ENCODE data around the gene MTCP1.

Gene MTCP1, protein sequence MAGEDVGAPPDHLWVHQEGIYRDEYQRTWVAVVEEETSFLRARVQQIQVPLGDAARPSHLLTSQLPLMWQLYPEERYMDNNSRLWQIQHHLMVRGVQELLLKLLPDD

DNA sequence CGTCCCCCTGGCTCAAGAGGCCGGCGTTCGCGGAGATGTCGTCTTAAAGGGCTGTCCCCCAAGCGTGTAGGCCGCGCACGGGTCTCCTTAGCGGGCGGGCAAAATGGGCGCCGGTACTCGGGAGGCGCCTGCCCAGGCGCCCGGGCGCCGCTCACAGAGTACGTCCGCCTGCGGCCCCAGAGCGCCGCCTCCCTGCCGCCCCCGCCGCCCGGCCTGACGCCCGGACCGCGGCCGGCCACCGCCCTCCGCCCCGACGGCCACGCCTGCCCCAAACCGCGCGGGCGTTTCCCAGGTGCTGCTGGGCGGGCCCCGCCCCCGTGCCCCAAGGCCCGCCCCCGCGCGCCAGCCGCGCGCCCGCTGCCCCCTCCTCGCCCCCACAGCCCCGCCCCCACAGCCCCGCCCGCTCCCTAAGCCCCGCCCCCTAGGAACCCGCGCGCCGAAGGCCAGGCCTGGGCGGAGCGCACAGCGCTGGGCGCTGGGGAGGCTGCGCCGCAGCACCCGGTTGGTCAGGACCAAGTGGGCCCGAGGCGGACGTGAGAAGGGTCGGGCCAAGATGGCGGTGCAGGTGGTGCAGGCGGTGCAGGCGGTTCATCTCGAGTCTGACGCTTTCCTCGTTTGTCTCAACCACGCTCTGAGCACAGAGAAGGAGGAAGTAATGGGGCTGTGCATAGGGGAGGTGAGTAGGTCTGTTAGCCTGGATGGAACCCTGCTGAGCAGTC, at the start of gene MTCP1, which contains the start of the genes BRCC3 and CMC4:
Gene MTCP1 (minus strand): TSS at position 162 of the 719 bp plus-strand sequence. CDS start 5,126 bp downstream, outside the sequence.
Gene BRCC3 (plus strand): TSS at position 534 of the 719 bp plus-strand sequence. CDS start 20 bp downstream, at position 554.
Gene CMC4 (minus strand): TSS at position 162 of the 719 bp plus-strand sequence. CDS start 7,113 bp downstream, outside the sequence.
- DNase-seq (ENCODE audit: low spot score): peak; percentile 95

DNA sequence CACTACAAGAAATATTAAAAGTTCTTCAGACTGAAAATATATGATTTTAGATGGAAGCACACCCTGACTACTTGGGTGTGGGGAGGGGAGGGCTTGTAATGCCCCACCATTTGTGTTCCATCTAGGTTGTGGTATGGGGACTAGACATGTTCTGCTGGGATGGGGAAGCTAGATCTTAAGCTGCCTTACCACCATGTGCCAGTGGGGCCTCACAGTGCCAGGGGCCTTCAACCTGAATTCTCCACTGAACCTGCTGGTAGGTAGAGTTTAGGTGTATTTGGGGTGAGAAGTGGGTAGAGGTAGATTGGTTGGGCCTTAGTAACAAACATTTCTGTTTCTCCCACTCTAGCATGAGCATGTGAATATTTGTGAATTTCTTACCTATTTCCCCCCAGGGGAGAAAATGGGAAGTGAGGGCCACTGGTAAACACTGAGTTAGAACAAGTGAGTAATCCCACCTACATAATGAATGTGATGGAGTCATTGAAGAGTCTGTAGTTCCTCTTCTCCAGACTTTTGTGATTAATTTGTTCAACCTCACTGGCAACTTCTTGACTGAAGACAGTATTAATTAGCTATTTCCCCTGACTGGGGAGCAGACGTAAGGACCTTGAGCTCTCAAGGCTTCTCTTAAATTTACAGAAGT, 44.4 kb upstream of the MTCP1 start:
- no peak for DNase-seq (ENCODE audit: low spot score)

DNA sequence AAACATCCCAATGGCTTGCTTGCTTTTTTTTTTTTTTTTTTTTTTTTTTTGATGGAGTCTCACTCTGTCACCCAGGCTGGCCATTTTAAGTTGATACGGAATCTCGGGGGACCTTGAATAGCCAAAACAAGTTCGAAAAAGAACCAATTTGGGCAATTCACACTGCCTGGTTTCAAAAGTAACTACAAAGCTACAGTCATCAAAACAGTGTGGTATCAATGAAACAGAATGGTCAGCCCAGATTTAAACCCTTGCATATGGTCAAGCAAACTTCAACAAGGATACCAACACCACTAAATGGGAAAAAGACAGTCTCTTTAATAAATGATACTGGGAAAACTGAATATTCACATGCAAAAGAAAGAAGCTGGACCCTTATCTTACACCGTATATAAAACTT, 42.2 kb upstream of the MTCP1 start:
- DNase-seq (ENCODE audit: low spot score): no peak

DNA sequence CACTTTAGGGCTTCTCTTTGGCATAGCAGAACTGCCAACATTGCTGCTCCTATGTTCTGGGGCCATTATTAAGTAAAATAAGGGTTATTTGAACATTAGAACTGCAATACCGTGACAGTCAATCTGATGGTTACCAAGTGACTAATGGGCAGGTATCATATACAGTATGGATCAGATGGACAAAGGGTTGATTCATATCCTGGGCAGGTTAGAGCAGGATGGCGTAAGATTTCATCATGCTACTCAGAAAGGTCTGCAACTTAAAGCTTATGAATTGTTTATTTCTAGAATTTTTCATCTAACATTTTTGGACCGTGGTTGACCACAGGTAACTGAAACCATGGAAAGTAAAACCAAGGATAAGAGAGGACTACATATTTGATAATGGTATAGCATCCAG, 41.2 kb upstream of the MTCP1 start:
- DNase-seq (ENCODE audit: low spot score): no peak

DNA sequence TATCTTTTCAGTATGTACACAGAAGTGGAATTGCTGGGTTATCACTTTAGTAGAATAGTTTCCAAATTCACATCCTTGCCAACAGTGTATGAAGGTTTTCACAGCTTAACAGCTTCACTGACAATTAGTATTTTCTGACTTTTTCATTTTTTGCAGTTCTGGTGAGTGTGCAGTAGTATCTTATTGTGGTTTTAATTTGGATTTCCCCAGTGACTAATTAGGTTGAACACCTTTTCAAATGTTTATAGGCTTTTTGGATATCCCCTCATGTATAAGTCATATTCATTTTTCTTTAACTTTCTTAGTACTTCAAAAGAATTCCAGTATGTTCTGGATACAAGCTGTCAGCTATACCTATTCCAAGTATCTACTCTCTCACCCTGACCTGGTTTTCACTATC, 37.5 kb upstream of the MTCP1 start:
- DNase-seq (ENCODE audit: low spot score): no peak

DNA sequence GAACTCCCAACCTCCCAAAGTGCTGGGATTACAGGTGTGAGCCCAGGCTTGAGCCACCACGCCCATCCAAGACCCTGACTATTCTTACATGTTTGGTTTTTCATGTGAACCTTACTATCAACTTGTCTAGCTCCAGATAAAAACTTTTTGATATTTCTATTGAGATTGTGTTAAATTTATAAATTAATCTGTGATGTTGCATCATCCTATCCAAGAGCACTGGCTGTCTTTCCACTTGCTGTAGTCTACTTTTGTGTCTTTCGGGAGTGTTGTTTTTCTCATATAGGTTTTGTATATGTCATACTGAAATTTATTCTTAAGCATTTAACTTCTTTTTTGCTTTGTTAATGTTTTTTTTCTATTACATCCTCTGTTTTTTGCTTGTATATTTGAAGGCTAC, 35.0 kb upstream of the MTCP1 start:
- DNase-seq (ENCODE audit: low spot score): no peak

DNA sequence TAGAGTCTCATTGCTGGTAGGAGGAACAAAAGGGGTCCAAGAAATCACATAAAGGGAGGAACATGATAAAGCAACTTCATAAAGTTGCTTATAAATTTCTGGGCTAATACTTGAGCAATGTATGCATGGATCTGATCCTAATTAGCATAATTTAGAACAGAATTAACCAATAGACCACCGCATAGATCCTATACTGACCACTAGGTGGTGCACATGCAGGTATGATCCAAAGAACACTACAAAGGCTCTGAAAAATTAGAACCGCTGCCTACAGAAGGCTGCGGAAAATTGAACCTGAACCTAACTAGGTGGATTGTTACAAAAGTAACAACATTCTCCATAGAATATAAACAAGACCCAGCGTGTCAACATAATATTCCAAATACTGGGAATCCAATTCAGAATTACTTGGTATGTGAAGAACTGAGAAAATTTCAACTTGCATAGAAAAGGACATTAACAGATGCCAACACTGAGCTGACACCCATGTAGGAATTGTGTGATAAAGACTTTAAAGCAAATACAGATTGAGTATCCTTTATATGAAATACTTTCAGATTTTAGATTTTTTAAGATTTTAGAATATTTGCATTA, 23.6 kb upstream of the MTCP1 start:
- DNase-seq (ENCODE audit: low spot score): peak; percentile 30

DNA sequence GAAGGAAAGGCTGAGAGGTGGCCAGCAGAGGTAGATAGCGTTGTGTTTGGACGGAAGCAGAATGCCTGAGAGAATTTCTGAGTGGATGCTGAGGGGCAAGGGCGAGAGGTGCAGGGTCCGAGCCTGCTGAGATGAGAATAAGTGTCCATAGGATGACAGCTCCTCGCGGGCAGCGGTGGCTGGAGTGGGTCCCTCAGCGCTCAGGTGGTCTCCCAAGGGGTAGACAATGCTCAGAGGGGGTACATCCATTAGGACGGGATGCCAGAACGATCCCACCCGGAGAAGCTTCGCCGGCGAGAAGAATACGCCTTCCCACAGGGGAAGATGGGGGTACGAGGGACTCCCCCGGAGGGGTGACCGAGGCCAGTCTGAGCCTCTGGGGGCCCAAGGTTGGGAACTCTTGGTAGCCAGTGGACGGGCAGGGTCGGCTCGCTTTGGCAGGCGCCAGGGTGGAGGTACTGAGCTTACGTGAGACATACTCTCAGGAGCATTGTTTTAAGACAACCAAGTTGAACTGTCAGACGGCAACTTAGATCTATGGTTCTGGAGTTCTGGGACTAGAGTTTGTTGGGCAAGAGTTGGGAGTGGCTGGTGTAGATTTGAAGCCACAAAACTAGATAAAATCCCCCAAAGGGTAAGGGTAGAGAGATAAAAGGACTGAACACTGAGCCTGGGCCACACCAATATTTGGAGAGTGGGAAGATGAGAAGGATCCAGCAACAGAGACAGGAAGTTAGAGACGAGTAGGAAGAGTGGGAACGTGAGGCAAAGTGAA, 16.2 kb upstream of the MTCP1 start:
- no peak for DNase-seq (ENCODE audit: low spot score)

DNA sequence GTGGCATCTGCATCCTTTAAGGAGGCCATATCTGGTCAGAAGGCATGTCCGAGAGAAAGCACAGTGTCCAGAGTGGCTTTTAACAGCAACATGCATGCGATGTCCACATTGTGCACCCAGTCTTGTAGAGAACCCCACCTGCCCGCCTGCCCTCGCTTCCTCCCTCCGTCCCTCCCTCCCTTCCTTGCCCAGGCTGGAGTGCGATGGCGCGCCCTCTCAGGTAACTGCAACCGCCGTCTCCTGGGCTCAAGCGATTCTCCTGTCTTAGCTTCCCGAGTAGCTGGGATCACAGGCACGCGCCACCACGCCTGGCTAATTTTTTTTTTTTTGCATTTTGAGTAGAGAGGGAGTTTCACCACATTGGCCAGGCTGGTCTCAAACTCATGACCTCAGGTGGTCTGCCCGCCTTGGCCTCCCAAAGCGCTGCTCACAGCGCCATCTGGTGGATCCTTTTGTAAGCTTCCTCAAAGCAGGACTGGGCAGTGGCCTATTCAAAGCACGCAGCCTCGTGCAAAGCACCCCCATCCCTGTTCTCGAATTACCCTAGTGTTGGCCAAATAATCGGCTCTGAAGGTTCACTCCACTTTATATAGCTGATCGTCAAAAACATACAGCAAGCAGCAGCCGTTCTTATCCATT, 15.4 kb upstream of the MTCP1 start:
- peak; percentile 26 for DNase-seq (ENCODE audit: low spot score)

DNA sequence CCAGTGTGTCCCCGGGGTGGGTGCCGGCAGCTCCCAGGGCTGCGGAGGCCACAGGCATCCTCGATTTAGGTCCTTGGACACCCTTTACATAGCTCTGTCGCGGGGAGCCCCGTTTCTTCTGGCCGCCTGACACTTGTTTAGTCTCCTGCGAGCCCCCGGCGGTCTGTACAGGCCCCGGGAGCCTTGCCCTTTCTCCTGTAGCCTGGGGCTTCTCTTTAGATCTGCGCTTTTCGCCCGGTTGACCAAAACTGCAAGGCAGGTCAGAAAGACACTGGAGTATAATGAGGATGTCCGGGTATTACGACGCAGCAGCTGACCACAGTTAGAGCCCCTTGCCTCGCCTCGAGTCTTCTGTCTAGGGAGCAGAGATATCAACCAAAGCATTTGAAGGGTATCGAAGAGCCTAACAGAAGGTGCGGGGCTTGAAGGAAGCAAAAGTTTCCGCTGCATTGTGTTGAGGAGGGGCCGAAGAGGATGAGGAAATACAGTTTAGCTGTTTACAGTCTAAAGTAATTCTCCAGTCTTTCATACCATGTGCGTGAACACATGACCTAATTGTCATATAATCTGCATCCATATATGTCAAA, 851 bp upstream of the MTCP1 start:
- no peak for DNase-seq (ENCODE audit: low spot score)

DNA sequence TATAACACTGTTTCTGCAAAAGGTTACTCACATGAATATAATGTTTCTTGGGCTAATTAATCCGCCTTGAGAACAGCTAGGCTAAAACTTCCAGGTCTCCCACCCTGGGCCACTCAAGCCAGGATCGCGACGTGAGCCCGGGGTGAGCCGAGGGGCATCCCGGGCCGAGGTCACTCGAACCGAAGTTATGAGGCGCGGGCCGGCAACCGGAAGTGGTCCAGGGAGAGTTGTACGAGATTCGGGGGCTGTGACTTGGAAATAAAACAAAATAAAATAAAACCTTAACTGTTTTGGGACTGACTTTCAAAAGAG, 317 bp downstream of the MTCP1 start:
- peak; percentile 27 for DNase-seq (ENCODE audit: low spot score)

DNA sequence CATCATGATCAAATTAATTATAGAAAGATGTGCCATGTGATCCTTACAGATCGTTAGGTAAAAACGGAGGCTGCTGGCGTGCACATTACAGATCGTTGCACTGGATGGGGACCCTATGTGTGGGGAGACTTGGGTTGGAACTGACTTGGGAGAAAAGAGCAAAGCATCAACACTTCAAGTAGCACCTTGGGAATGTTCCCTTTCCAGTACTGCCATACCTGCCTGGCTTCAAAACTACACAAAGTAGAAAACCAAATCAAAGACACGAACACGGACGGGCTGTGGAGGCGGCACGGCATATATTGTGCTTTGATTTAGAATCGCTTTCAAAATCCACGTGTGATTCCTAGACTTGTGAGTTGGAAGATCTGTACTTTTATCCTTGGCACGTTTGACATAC, 898 bp downstream of the MTCP1 start:
- no peak for DNase-seq (ENCODE audit: low spot score)

DNA sequence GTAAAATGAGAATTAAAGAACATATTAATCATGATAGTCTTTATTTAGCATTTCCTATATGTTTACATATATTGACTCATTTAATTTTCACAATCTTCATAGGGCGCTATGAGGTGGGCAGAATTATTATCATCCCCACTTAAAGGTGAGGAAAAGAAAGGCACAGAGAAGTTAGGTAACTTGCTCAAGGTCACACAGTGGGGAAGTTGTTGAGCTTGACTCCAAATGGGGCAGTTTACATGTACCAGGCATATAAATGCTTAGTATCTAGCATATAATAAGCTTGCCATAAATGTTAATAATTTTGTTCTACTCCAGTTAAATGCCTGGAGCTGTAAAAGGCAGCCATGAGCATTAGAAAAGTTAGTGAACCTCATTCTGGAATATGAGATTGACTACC, 1.5 kb downstream of the MTCP1 start:
- no peak for DNase-seq (ENCODE audit: low spot score)

DNA sequence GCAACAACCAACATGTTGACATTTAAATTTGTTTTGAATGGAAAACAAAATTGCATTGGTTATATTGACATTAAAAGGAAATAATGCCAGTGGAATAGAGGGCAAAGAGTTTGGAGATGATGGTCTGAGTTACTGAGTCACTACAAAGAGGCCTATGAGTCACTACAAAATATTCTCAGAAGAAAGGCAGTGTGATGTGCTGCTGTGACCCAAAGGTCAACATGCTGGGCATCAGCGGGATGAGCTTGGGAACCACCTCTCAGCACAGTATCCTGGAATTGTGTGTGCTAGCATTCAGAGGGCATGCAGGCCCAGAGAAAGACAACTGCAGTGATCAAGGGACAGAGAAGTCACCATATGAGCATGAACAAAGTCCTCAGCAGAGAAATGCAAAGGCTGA, 2.8 kb downstream of the MTCP1 start:
- peak; percentile 29 for DNase-seq (ENCODE audit: low spot score)

DNA sequence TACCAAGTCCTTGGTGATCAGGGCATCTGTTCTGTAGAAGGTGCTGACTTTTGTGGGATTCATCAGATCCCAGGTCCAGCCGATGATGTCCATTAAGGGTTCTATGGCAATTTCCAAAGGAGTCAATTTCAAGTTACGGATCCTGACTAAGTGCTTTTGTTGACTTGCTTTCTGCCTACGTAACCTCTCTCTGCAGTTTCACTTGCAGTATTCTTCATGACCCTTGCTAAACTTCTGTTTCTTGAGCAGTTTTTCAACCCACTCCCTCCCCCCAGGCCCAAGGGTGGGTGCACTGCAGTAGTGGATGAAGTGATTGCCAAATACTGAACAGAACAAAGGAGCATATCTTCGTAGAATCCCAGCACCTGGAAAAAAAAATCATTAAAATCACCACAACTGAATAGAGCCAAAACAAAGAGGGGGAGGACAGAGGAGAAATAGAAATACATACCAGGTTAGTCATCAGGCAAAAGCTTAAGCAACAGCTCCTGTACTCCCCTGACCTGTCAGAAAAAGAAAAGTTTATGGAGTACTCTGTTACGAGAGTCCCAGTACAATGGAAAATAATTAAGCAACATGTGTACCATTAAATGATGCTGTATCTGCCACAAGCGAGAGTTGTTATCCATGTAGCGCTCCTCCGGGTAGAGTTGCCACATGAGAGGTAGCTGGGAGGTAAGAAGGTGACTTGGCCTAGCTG, 5.8 kb downstream of the MTCP1 start:
- peak; percentile 27 for DNase-seq (ENCODE audit: low spot score)

DNA sequence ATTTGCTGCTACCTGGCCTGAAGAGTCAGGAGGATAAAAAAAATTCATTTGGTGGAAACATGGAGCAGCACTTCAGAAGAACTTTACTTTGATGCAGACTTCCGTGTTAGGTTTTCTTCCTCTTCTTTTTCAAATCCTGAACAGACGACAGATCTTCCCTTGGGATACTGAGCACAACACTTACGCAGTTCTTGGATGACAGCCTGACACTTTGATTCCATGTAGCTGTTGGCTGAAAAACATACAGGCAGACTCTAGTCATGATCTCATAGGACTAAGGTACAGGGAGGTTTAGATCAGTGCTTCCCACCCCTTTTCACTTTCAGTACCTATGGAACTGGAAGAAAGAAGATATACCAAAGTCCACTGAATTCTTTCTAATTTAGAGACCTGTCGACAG, 9.2 kb downstream of the MTCP1 start:
- DNase-seq (ENCODE audit: low spot score): no peak

DNA sequence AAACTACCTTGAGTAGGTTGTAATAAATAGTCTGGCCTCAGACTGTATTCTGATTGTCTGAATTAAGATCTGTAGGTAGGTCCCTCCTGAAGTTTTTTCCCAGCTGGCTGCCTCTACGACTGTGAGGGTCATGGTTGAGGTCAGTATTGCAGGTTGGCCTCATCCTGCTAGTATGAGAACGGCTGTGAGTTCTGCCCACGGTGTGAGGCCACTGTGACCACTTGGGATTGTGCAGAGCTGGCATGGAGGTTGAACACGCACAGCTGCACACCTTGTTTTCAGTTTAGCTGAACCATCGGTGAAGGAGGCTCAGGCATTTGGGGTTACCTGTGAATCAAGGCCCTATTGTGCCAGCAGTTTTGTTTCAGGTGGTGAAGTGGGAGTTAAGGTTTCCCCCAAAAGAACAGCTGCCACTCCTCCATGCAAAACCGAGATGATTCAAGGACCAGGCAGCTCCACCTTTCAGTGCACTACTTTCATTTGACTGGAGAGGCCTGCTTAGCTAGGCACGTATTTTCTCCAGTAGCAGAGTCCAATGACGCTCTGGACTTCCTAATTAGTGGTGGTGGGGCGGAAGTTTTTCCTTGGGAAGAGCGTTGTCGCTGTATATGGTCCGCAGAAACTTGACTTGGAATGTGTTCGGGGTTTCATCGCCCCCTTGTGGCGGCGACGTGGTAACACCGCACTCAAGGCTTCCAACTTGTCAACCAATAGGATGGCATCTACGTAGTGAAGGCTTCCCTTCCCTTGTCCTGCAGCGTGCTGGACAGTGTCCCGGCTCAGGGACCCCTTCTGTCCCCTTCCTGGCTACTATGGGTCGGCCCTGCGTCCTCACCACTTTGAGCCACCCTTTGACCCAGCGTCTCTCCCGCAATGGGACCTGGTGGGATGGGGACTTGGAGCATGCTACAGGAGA, 13.8 kb downstream of the MTCP1 start:
- DNase-seq (ENCODE audit: low spot score): peak; percentile 70

DNA sequence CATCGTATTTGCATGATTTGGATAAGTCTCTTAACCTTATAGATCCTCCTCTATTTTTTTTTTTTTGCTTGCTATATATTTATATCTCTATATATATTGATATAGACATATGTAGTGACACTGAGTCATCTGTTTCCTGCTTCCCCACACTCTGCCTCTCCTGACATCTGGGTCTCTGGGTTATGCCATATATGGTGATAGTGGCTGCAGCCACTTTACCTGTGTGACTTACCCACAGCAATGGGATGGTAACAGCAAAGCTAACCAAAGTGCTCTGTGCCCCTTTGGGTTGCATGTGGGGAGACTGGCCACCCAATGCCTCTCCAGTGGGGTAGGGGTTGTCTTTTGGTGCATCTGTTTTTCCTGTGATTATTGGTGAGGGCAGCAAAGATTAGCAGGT, 14.5 kb downstream of the MTCP1 start:
- no peak for DNase-seq (ENCODE audit: low spot score)

DNA sequence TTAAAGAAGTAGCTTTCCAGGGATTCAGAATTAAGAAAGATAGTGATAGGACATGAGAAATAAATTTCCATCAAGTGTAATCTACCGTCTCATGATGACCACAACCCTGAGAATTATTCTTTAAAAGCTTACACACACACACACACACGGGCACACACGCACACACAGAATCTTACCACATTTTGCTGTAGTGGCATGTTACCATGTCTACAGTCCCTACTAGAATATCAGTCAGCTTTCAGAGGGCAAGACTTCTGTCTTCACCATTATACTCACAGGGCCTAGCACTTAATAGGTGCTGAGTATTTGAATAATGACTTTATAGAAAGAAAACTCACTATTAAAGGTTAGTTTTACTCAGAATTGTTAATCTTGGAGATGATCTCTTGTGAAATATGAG, 15.4 kb downstream of the MTCP1 start:
- no peak for DNase-seq (ENCODE audit: low spot score)

DNA sequence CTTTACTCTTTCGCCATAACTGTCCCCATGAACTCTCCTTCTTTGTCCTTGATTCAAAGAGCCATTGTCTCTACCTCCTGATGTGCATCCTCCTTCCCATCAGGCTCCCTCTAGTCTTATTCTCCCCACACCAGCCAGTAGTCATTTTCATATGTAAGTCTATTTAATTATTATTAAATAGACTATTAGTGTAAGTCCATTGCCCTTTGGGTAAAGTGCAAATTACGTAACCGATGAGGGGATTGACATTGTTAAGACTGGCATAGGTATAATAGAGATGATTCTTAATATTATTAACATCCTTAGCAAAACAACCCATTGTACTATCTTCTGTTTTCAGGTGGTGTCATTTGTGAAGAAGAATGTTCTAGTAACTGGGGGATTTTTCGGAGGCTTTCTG, 16.7 kb downstream of the MTCP1 start:
- no peak for DNase-seq (ENCODE audit: low spot score)

Data from GM03348 (cell line).